GM18951 (cell line): Measurements from ENCODE around the gene PKD2.
"Not testable (repeated sequence)": the region's sequence is repeated elsewhere in the genome, so short reads cannot be mapped to it uniquely, and the experiment has no call there.

Source experiments
- POLR2A ChIP-seq: IDR thresholded peaks from 4 replicates; pipeline ENCODE4 v1.6.1; 2011; ENCODE audit warnings: mild to moderate bottlenecking; ENCODE audit not compliant: insufficient read length, insufficient read depth; ENCODE audit errors: extremely low read depth
- in situ Hi-C: fragments of 300-500 bp; cut with MboI; formaldehyde crosslinking; loops from one replicate; pipeline ENCODE4 v1.12.0; 2022; ENCODE audit warnings: low sequenced_read_pairs, mixed read lengths, inconsistent platforms; ENCODE audit not compliant: unreplicated experiment

Gene PKD2

GRCh38 chr4:88107406-88108107 is 100.1 kb downstream of the PKD2 start:
- in situ Hi-C loops, result no loop called here
- no peak for TF ChIP-seq POLR2A

- in situ Hi-C loops, result not testable (repeated sequence)
Measured at GRCh38 chr4:88108108-88108465, 100.7 kb downstream of the PKD2 start.

- TF ChIP-seq POLR2A, result no peak
- in situ Hi-C loops, result no loop called here
Measured at GRCh38 chr4:88108747-88109122, 101.3 kb downstream of the PKD2 start.

- TF ChIP-seq POLR2A, result no peak
- in situ Hi-C loops, result no loop called here
Measured at GRCh38 chr4:88109123-88109881, 101.9 kb downstream of the PKD2 start.

GRCh38 chr4:88110826-88111225 is 103.4 kb downstream of the PKD2 start:
- in situ Hi-C loops, result no loop called here
- TF ChIP-seq POLR2A, result no peak

GRCh38 chr4:88112856-88113255 is 105.4 kb downstream of the PKD2 start:
- in situ Hi-C loops, result no loop called here
- no peak for TF ChIP-seq POLR2A

- in situ Hi-C loops, result no loop called here
- TF ChIP-seq POLR2A, result no peak
Measured at GRCh38 chr4:88115587-88115986, 108.2 kb downstream of the PKD2 start.

- no peak for TF ChIP-seq POLR2A
- in situ Hi-C loops, result no loop called here
Measured at GRCh38 chr4:88119943-88120342, 112.5 kb downstream of the PKD2 start.

- in situ Hi-C loops, result not testable (repeated sequence)
Measured at GRCh38 chr4:88122260-88122659, 114.8 kb downstream of the PKD2 start.
